ENCODE measurements around the gene NFIX.

GRCh38 chr19:13019332-13019731 lies 24.1 kb downstream of the NFIX start:
- TF ChIP-seq CTCF (IDR thresholded peaks at IDR 0.05) = no peak
- TF ChIP-seq EP300 (IDR thresholded peaks at IDR 0.05; ENCODE audit: low read depth) = no peak
